ENCODE data around the gene ANKRD62. TPM values are rescaled to one million over a fixed set of nuclear protein-coding genes. Genes with fewer than 3 reads are reported as not detected.

The ANKRD62 gene
- total RNA-seq, 1 donor from 2014 or later, result not detected

Other genes with a start within 250 kb of the ANKRD62 start
- gene CHMP1B, start 242.4 kb upstream of the ANKRD62 start, total RNA-seq, result 39.2 TPM
- gene MPPE1, start 185.5 kb upstream of the ANKRD62 start, total RNA-seq, result 49.2 TPM
- gene IMPA2, start 112.3 kb upstream of the ANKRD62 start, total RNA-seq, result 14.3 TPM
- gene CIDEA, start 160.5 kb downstream of the ANKRD62 start, total RNA-seq, result not detected
- 101 TPM for gene TUBB6, start 214.4 kb downstream of the ANKRD62 start, total RNA-seq

Measured in ureter (tissue), 1 donor.